ENCODE results near the gene JAKMIP1. TPM values are rescaled to one million over a fixed set of nuclear protein-coding genes. Genes with fewer than 3 reads are reported as not detected.

The JAKMIP1 gene
- total RNA-seq, 1 experiment from 2014 or later = not detected

GRCh38 chr4:6180841-6181631 is 19.3 kb downstream of the JAKMIP1 start:
- POLR2A ChIA-PET = no interaction called here
- Histone ChIP-seq H3K27ac (ENCODE audit: low read length) (no peak overlapping the region), H3K4me1 (ENCODE audit: control insufficient read depth, insufficient read depth, low read length) (no peaks in the 10 kb centered on the region), H3K9me3 (ENCODE audit: control insufficient read depth, insufficient read depth, low read depth, low read length) (no peaks in the 10 kb centered on the region), H3K27me3 (ENCODE audit: control insufficient read depth, insufficient read depth, low read length) (no peaks in the 10 kb centered on the region), H3K4me3 (ENCODE audit: low read depth in 2 of 2, low read length in 2 of 2) (no peak overlapping the region), H3K36me3 (ENCODE audit: control insufficient read depth, insufficient read depth, low read length) (no peaks in the 10 kb centered on the region)
- TF ChIP-seq REST (IDR thresholded peaks at IDR 0.05; ENCODE audit: insufficient read depth in 1 of 2, low read depth in 2 of 2, low read length in 1 of 2) (no peak), SIN3A (IDR thresholded peaks at IDR 0.05; ENCODE audit: borderline replicate concordance, insufficient read depth, low read depth, low read length) (no peak), CTCF (IDR thresholded peaks at IDR 0.05) (no peak), POLR2AphosphoS5 (IDR thresholded peaks at IDR 0.05; ENCODE audit: low read depth, low read length) (no peak), TCF7L2 (IDR thresholded peaks at IDR 0.05; ENCODE audit: low read depth, low read length) (no peak)
- intact Hi-C loops (cut with micrococcal nuclease; ENCODE audit: unreplicated experiment) (no loop called here), in situ Hi-C loops (cut with HindIII; ENCODE audit: low pct_unique_long_range_greater_than_20kb, low sequenced_read_pairs) (no loop called here)
- no peak for DNase-seq (ENCODE audit: low read depth, low spot score)
- no TSS peak for BruUV-seq (replicated peaks)
- ATAC-seq = no peak
- CTCF ChIA-PET = no interaction called here

GRCh38 chr4:6179362-6179761 is 21.0 kb downstream of the JAKMIP1 start:
- ChIA-PET POLR2A (no interaction called here), CTCF (no interaction called here)
- no peaks in the 10 kb centered on the region for H3K27me3 ChIP-seq (ENCODE audit: control insufficient read depth, insufficient read depth, low read length)
- DNase-seq (ENCODE audit: low read depth, low spot score) (no peak), ATAC-seq (no peak)
- no peak overlapping the region for H3K27ac ChIP-seq (ENCODE audit: low read length)
- no peak overlapping the region for H3K4me3 ChIP-seq (ENCODE audit: low read depth in 2 of 2, low read length in 2 of 2)
- H3K36me3 ChIP-seq (ENCODE audit: control insufficient read depth, insufficient read depth, low read length) = no peaks in the 10 kb centered on the region
- BruUV-seq (replicated peaks) = no TSS peak
- intact Hi-C loops (cut with micrococcal nuclease; ENCODE audit: unreplicated experiment) (no loop called here), in situ Hi-C loops (cut with HindIII; ENCODE audit: low pct_unique_long_range_greater_than_20kb, low sequenced_read_pairs) (no loop called here)
- H3K9me3 ChIP-seq (ENCODE audit: control insufficient read depth, insufficient read depth, low read depth, low read length) = no peaks in the 10 kb centered on the region
- no peaks in the 10 kb centered on the region for H3K4me1 ChIP-seq (ENCODE audit: control insufficient read depth, insufficient read depth, low read length)
- TF ChIP-seq REST (IDR thresholded peaks at IDR 0.05; ENCODE audit: insufficient read depth in 1 of 2, low read depth in 2 of 2, low read length in 1 of 2) = no peak
- no peak for TF ChIP-seq TCF7L2 (IDR thresholded peaks at IDR 0.05; ENCODE audit: low read depth, low read length)
- no peak for TF ChIP-seq CTCF (IDR thresholded peaks at IDR 0.05)
- TF ChIP-seq SIN3A (IDR thresholded peaks at IDR 0.05; ENCODE audit: borderline replicate concordance, insufficient read depth, low read depth, low read length) = no peak
- TF ChIP-seq POLR2AphosphoS5 (IDR thresholded peaks at IDR 0.05; ENCODE audit: low read depth, low read length) = no peak
